LNCaP clone FGC (cell line): ENCODE measurements around the gene IQCE.

ENCODE experiments used
- DNase-seq: peaks from one replicate; pipeline ENCODE4 v3.0.0-alpha.2; 2011; ENCODE audit warnings: low read depth
- H3K4me3 ChIP-seq: 2 replicates; pipeline ENCODE4 v1.5.1; 2011; ENCODE audit warnings: mild to moderate bottlenecking, low read depth, low read length, control low read depth
- TF ChIP-seq, protein P1 (sequence below): IDR thresholded peaks from 2 replicates; pipeline ENCODE4 v1.5.1; 2012; ENCODE audit warnings: mild to moderate bottlenecking; ENCODE audit not compliant: control insufficient read depth, insufficient read depth; ENCODE audit errors: extremely low read depth

The IQCE gene

DNA sequence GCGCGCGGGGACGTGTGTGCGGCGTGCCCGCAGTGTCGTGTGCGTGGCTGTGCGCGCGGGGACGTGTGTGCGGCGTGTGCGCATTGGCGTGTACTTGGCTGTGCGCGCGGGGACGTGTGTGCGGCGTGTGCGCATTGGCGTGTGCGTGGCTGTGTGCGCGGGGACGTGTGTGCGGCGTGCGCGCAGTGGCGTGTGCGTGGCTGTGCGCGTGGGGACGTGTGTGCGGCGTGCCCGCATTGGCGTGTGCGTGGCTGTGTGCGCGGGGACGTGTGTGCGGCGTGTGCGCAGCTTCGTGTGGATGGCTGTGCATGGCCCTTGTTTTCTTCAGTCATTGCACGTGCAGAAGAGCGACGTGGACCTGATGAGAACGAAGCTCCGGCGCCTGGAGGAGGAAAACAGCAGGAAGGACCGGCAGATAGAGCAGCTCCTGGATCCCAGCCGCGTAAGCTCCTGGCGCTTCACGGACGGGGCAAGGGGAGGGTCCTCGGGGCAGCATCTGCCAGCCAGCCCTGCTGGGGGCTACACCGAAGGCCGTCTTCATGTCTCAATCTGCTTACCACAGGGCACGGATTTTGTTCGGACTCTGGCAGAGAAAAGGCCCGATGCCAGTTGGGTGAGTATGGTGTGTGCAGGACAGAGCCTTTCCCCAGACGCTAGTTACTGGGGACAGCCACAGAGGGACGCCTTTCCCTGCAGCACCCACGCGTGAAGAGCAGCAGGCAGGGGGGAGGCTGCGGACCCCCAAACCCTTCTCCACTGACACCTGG, 19.3 kb downstream of the IQCE start:
- no peak for DNase-seq
- no peak overlapping the region for H3K4me3 ChIP-seq
- TF ChIP-seq, protein P1, sequence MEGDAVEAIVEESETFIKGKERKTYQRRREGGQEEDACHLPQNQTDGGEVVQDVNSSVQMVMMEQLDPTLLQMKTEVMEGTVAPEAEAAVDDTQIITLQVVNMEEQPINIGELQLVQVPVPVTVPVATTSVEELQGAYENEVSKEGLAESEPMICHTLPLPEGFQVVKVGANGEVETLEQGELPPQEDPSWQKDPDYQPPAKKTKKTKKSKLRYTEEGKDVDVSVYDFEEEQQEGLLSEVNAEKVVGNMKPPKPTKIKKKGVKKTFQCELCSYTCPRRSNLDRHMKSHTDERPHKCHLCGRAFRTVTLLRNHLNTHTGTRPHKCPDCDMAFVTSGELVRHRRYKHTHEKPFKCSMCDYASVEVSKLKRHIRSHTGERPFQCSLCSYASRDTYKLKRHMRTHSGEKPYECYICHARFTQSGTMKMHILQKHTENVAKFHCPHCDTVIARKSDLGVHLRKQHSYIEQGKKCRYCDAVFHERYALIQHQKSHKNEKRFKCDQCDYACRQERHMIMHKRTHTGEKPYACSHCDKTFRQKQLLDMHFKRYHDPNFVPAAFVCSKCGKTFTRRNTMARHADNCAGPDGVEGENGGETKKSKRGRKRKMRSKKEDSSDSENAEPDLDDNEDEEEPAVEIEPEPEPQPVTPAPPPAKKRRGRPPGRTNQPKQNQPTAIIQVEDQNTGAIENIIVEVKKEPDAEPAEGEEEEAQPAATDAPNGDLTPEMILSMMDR, result no peak

DNA sequence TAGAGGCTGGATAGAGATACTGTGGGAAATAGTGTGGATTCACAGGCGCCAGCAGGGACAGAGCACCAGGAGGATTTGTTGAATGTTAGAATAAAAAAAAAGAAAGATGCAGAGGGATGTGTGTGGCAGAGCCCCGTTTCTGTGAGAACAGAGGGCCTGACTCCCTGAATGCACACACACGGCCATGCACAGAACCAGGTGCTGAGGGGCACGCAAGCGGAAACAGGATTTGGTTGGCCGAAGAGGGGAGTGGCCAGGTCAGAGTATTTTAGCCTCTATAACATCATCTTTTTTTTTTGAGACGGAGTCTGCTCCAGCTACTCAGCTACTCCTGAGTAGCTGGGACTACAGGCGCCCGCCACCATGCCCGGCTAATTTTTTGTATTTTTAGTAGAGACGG, 21.9 kb downstream of the IQCE start:
- TF ChIP-seq, protein P1, result no peak
- DNase-seq, result no peak
- H3K4me3 ChIP-seq, result no peak overlapping the region

DNA sequence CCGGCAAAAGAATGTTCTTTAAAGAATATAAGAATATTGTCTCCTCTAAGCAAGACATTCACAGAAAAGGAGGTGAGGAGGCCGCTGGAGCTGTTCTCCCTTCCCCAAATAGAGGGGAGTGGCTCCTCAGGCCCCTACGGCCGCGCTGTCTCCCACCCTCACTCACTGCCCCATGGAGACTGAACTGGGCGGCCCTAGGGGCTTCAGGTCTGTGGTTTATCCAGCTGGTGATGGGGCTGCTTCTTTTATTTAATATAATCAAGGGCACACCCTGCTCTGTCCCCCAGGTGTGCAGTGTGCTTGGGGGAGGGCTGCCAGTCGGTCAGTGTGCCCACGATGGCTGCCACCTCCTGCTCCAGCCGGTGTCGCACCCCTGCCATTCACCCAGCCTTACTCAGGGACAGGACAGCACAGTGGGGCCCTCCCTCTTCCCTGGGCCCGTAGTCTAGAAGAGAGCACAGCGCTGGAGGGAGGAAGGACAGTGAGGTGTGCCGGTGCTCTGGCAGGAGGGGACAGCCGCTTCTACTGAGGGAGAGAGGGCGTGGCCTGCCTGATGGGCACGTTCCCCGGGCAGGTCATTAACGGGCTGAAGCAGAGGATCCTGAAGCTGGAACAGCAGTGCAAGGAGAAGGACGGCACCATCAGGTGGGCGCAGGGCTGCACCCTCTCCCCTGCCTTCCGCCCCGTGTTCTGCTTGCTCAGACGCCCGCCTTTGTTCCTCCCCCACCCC, 23.4 kb downstream of the IQCE start:
- no peak for DNase-seq
- TF ChIP-seq, protein P1, result no peak
- H3K4me3 ChIP-seq, result no peak overlapping the region

DNA sequence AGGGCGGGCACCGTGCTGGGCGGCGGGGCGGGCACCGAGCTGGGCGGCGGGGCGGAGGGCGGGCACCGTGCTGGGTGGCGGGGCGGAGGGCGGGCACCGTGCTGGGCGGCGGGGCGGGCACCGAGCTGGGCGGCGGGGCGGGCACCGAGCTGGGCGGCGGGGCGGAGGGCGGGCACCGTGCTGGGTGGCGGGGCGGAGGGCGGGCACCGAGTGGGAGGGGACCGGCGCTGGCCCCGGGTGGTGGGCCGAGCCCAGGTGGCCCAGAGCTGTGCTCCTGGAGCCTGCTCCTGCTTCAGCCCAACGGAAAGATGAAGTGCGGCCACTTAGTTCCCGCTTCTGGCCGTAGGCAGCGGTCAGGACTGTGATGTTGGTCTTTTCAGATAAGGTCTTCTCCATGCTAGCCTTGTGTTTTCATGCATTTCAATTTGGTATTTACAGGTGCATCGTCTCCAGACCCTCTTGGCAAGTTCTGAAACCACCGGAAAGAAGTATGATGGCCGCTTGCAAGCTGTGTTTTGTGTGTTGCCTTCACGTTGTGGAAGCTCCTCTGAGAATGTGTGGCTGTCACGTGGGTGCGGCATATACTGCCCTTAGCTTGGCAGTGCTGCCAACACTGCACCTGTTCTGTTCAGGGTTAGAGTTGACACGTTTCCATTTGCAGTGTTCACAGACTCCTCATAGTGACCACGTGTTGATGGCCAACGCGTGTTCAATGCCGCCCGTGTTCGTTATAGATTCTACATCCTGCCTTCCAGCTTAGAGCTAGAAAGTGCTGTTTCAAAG, 25.2 kb downstream of the IQCE start:
- H3K4me3 ChIP-seq, result no peak overlapping the region
- DNase-seq, result no peak
- TF ChIP-seq, protein P1, result no peak

DNA sequence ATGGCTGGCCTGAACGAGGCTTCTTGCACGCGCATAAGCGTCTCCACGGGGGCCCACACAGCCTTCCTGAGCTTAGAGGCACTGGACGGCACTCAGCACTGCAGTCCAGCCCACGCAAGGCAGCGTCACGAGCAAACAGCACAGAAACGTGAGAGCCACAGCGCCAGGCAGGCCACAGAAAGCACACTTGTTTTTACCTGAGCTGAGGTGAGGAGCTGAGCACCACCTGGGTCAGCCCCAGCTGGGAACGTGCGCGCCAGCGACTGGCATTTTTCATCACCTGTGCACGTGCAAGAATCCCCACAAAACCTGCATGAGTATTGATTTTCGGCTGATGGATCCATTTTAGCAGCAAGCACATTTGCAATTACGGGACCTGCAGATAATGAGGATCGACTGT, 26.7 kb downstream of the IQCE start:
- TF ChIP-seq, protein P1, result no peak
- no peak for DNase-seq
- no peak overlapping the region for H3K4me3 ChIP-seq

DNA sequence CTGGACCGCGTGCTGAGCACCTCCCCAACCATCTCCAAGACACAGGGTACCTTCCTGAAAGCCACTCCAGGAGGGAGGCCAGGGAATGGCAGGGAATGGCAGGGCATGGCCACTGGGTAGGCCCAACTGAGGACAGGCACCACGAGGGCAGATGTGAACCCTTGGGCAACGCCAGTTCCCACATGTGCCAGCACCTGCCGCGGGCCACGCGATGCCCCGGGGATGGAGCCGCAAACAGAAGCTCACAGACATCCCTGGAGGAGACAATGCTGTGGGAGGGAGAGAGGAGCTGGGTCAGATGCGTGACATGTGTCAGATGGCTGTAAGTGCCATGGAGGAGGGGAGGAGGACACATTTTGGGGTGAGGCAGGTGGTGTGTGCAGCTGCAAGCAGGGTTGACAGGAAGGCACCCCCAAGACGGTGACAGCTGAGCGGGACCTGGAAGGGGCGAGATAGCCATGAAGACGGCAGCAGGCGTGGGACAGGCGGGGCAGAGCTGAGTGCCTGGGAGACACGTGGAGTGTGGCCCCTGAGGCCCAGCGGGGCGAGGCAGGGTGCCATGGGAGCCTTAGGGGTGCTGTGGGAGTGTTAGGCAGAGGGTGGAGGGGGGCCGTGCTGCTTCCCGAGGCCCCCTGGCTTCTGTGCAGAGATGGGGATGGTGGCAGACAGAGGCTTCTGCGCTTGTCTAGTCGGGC, 27.7 kb downstream of the IQCE start:
- DNase-seq, result no peak
- TF ChIP-seq, protein P1, result no peak
- H3K4me3 ChIP-seq, result no peak overlapping the region
